A673 (cell line): ENCODE data around the gene STAU1.

Source experiments
- EZH2 ChIP-seq: fragments of 200-600 bp; sonication (generic); IDR thresholded peaks from 2 replicates; pipeline ENCODE4 v1.6.1; 2017; ENCODE audit warnings: borderline replicate concordance, low read depth, mild to moderate bottlenecking, mixed read lengths, antibody characterized with exemption, low read length; ENCODE audit not compliant: poor library complexity, severe bottlenecking
- TF ChIP-seq, protein P1 (sequence below): fragments of 300-800, 200-600 bp; sonication (generic); conservative IDR thresholded peaks from 2 replicates; pipeline ENCODE4 v1.5.1; 2017; ENCODE audit warnings: low read depth, mild to moderate bottlenecking, antibody characterized with exemption, low read length, moderate library complexity, mixed read lengths

GRCh38 chr20:49167811-49168507 is 20.2 kb downstream of the STAU1 start:
- TF ChIP-seq, protein P1, sequence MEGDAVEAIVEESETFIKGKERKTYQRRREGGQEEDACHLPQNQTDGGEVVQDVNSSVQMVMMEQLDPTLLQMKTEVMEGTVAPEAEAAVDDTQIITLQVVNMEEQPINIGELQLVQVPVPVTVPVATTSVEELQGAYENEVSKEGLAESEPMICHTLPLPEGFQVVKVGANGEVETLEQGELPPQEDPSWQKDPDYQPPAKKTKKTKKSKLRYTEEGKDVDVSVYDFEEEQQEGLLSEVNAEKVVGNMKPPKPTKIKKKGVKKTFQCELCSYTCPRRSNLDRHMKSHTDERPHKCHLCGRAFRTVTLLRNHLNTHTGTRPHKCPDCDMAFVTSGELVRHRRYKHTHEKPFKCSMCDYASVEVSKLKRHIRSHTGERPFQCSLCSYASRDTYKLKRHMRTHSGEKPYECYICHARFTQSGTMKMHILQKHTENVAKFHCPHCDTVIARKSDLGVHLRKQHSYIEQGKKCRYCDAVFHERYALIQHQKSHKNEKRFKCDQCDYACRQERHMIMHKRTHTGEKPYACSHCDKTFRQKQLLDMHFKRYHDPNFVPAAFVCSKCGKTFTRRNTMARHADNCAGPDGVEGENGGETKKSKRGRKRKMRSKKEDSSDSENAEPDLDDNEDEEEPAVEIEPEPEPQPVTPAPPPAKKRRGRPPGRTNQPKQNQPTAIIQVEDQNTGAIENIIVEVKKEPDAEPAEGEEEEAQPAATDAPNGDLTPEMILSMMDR, result no peak
- TF ChIP-seq EZH2, result no peak
